ENCODE results near the gene ACTR3.
"Not testable (repeated sequence)": the region's sequence is repeated elsewhere in the genome, so short reads cannot be mapped to it uniquely, and the experiment has no call there.

The ACTR3 gene

DNA sequence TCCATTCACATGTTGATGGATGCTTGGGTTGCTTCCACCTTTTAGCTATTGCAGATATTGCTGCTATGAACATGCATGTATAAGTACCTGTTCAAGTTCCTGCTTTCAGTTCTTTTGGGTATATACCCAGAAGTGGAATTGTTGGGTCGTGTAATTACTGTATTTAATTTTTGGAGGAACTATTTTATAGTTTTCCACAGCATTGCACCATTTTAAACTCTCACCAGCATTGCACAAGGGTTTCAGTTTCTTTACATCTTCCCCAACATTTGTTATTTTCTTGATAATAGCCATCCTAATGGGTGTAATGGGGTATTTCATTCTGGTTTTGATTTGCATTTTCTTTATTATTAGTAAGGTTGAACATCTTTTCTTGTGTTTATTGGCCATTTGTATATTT, 16.0 kb downstream of the ACTR3 start:
- no peak for DNase-seq (ENCODE audit: low read depth in 2 of 2)

DNA sequence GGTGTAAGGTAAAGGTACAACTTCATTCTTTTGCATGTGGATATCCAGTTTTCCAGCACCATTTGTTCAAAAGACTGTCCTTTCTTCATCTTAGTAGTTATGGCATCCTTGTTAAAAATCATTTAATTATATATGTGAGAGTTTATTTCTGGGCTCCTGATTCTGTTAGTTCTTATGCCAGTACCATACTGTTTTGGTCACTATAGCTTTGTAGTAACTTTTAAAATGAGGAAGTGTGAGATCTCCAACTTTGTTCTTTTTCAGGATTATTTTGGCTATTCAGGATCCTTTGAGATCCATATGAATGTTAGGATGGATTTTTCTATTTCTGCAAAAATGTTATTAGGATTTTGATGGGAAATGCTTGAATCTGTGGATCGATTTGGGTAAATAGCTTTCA, 16.8 kb downstream of the ACTR3 start:
- no peak for DNase-seq (ENCODE audit: low read depth in 2 of 2)

DNA sequence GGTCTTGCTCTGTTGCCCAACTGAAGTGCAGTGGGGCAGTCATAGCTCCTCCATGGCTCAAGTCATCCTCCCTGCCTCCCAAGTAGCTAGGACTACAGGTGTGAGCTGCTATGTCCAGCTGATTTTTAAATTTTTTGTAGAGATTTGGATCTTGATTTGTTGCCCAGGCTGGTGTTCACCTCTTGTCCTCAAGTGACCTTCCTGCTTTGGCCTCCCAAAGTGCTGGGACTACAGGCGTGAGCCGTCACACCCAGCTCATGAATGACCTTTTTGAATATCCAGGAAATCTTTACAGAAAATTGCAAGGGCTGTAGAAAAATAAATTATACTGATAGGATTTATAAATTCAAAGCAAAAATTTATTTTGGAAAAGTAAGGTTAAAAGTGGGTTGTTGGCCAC, 17.4 kb downstream of the ACTR3 start:
- no peak for DNase-seq (ENCODE audit: low read depth in 2 of 2)

DNA sequence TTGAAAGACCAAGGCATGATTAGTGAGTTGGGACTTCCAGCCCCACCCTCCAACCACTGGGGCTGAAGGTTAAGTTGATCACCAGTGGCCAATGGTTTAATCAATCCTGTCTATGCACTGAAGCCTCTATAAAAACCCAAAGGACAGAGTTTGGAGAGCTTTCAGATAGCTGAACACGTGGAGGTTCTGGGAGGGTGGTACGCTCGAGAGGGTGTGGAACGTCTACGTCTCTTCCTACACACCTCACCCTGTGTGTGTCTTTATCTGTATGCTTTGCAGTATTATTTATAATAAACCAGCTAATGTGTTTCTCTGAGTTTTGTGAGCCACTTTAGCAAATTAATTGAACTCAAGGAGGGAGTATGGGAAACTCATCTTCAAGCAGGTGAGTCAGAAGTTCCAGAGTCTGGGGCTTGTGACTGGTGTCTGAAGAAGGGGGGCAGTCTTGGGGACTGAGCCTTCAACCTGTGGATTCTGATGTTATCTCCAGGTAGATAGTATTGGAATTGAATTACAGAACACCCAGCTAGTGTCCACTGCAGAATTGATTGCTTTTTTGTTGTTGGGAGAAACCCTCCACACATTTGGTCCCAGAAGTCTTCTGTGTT, 20.3 kb downstream of the ACTR3 start:
- DNase-seq (ENCODE audit: low read depth in 2 of 2): peak; percentile 42 to 51

DNA sequence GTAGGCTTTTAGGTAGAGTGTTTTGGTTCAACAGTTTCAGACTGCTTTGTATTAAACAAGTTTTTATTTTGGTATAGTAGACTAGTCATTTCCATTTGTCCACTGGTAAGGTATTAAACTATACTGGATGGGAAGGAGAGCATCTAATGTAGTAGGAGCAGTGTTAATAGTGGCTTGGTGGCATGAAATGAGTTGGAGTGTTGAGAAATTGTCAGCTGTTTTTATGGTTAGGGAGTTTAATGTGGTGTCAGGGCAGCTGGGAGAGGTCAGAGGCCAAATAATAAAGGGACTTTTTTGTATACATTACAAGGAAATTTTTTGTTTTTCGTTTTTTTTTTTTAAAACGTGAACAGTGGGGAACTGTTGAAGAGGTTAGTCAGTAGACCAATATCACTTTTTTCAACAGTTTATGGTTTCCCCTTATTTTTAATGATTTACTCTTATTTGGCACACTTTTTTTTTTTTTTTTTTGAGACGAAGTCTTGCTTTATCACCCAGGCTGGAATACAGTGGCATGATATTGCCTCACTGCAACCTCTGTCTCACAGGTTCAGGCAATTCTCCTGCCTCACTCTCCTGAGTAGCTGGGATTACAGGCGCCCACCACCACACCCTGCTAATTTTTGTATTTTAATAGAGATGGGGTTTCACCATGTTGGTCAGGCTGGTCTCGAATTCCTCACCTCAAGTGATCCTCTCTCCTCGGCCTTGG, 21.2 kb downstream of the ACTR3 start:
- no peak for DNase-seq (ENCODE audit: low read depth in 2 of 2)

DNA sequence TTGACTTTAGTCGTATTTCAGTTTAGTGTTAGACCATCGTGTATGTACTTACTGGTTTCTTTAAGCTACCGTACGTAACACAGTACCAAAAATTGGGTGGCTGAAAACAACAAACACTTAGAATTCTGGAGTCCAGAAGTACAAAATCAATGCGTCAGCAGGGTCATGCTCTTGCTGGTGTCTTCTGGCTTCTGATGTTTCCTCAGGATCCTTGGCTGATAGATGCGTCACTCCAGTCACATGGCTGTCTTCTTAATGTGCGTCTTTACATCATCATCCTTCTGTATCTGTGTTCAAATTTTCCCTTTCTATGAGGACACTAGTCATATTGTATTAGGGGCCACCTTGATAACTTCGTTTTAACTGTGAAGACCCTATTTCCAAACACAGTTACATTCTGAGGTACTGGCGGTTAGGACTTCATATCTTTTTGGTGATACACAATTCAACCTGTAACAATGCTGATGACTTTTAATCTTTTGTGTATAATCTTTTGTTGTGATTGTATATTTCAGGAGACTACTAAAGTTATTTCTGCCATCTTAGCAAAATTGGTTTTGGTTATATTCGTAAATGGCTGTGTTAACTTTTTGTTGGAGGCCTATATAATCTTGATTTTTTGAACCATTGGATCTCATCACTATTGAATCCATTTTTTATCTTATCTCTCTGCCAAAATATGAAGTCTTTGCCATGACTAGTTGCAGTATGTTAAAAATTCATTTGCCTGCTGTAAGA, 25.4 kb downstream of the ACTR3 start:
- DNase-seq (ENCODE audit: low read depth in 2 of 2): no peak

DNA sequence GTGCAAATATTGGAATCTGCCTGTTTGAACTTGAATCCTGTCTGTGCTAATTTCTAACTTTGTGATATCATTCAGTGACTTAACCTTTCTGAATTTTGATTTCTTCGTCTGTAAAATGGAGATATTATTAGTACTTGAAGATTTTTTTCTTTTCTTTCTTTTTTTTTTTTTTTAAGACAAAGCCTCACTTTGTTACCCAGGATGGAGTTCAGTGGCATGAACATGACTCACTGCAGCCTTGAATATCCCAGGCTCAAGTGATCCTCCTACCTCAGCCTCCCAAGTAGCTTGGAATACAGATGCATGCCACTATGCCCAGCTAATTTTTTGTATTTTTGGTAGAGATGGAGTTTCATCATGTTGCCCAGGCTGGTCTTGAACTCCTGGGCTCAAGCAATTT, 28.3 kb downstream of the ACTR3 start:
- DNase-seq (ENCODE audit: low read depth in 2 of 2): no peak

DNA sequence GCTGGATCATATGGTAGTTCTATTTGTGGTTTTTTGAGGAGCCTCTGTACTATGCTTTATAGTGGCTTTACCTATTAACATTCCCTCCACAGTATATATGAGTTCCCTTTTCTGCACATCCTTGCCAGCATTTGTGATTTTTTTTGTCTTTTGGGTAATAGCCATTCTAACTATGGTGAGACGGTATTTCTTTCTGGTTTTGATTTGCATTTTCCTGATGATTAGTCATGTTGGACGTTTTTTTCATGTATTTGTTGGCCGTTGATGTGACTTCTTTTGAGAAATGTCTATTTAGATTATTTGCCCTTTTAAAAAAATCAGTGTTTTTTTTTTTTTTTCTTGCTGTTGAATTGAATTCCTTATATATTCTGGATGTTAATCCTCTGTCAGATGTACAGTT, 31.1 kb downstream of the ACTR3 start:
- DNase-seq (ENCODE audit: low read depth in 2 of 2): no peak

DNA sequence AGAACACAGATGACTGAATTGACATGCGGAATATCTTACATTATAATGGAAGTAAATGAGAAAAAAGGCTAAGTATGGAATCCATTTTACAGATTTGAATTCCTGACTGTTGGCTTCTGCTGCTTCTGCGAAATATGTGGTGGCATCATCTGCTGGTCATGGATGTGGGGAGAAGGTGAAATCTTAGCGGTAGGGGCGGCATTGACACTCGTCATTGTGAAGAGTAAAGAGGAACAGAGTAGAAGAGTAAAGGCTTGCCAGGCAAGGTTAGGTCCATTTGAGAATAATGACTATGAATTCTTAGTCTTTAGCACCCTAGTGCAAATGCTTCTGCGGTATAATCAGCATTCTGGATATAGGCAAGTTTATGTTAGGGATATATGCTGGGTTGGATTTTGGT, 32.4 kb downstream of the ACTR3 start:
- DNase-seq (ENCODE audit: low read depth in 2 of 2): no peak

DNA sequence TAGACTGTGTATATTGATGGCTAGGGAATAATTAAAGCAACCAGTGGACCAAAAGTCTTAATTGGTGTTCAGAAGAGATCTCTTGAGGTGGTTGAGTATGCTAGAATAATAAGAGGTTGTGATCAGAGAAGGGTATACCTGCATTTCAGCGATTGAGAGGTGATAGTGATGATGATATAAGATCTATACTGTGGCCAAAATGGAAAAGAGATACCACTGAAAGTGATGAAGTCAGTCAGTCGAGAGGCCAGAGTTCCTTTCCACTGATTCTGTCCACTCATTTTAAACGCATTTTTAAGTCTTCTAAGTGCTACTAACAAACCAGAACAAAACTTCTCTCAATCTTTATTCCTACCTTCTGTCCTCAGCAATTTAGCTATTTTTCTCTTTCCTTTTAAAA, 32.9 kb downstream of the ACTR3 start:
- DNase-seq (ENCODE audit: low read depth in 2 of 2): no peak

DNA sequence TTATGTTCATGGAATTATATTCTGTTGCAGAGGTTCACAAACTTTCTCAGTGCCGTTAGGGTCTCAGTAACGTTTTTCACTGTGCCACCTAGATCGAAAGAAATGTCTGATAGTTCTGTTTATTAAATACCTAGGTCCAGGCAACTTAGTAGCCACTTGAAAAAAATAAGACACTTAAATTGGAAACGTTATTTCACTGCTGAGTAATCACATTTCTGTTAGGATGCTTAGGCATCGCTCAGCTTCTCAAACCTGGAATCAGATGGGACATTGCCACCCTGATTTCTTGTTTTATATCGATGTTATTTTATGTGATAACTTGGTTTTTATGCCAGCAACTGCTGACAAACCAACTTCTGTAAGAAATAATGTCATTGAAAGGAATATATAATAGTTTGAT, 36.0 kb downstream of the ACTR3 start:
- no peak for DNase-seq (ENCODE audit: low read depth in 2 of 2)

DNA sequence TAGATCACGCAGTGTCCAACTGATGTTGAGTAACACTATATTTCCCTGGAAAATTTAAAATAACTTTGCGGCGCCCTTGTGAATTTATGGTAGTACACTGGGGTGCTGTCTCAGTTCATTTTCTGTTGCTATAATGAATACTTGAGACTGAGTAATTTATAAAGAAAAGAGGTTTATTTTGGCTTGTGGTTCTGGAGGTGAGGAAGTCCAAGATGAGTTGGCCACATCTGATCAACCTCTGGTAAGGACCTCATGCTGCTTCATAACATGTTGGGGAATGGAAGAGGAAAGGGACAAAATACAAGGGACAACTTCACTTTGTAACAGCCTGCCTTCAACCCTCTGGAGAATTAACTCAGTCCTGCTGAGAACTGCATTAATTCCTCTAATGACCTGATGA, 36.4 kb downstream of the ACTR3 start:
- DNase-seq (ENCODE audit: low read depth in 2 of 2): no peak

DNA sequence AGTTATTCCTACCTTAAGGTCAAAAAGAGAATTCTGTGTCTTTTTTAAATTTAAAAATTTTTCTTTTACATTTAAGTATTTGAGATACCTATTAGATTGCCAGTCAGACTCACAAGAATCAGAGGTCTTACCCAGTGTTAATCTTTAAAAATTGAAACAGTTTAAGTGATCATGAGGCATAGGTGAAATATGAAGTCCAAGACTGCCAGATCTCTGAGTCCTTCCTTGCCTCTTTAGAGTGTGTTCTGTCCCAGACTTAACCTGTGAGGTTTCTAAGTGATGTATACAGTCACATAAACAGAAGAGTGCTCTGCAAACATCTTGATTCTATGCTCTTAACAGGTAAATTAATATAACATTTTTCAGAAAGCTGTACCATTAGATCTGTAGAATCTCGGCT, 40.6 kb downstream of the ACTR3 start:
- DNase-seq (ENCODE audit: low read depth in 2 of 2): no peak

DNA sequence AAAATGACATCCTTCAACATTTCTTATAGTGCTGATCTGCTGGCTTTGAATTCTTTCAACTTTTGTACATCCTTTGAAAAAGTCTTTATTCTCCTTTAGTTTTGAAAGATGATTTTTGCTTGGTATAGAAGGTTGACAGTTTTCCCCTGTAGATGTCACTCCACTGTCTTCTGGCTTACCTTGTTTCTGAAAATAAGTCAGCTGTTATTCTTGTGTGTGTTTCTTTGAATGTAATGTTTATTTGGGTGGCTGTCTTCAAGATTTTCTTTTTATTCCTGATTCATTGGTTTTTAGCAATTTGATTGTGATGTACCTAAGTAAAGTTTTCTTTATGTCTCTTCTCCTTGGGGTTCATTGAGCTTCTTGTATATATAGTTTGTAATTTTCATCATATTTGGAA, 47.6 kb downstream of the ACTR3 start:
- no peak for DNase-seq (ENCODE audit: low read depth in 2 of 2)

DNA sequence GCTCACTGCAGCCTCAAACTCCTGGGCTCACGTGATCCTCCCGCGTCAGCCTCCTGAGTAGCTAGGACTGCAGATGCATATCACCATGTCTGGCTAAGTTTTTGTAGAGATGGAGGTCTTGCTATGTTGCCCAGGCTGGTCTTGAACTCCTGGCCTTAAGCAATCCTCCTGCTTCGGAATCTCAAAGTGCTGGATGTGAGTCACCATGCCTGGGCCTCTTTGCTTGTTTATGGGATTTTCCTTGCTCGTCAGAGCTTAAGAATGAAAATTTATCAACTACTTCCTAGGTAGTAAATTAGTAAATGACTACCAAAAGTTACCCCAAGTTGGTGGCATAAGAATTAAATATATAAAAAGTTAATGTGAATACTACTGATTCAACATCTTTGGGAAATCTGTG, 51.0 kb downstream of the ACTR3 start:
- DNase-seq (ENCODE audit: low read depth in 2 of 2): no peak

DNA sequence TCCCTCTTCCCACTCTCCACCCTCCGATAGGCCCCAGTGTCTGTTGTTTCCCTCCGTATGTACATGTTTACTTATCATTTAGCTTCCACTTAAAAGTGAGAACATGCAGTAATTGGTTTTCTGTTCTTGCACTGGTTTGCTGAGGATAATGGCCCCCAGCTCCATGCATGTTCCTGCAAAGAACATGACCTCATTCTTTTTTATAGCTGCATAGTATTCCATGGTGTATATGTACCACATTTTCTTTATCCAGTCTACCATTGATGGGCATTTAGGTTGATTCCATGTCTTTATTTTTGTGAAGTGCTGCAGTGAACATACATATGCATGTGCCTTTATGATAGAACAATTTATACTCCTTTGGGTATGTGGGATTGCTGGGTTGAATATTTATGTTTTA, 55.9 kb downstream of the ACTR3 start:
- DNase-seq (ENCODE audit: low read depth in 2 of 2): not testable (repeated sequence)

DNA sequence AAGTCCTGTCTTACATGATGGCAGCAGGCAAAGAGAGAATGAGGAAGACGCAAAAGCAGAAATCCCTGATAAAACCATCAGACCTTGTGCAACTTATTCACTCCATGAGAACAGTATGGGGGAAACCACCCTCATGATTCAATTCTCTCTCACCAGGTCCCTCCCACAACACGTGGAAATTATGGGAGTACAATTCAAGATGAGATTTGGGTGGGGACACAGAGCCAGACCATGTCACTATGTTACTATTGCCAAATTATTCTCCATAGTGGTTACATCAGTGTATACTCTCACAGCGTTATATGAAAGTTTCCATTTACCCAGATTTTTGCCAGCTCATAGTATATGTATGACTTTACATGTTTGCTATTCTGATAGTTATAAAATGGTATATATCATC, 61.0 kb downstream of the ACTR3 start:
- not testable (repeated sequence) for DNase-seq (ENCODE audit: low read depth in 2 of 2)

DNA sequence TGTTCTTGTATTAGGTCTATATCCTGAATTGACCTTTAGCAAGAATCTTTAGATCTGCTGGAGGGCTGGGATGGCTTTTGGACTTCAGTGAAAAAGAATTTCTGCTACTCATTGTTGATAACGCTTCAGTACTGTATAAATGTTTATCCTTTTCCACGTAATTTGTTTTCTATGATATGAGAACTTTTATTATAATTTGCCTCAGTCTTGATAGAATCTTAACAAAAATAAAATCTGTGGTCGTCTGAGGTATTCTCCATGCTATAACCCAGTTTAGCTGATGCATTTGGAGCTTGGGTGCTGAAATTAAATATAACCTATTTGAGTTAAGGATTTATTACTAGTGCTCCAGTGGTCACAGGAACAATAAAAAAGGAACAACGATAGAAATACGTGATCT, 71.1 kb downstream of the ACTR3 start:
- no peak for DNase-seq (ENCODE audit: low read depth in 2 of 2)

DNA sequence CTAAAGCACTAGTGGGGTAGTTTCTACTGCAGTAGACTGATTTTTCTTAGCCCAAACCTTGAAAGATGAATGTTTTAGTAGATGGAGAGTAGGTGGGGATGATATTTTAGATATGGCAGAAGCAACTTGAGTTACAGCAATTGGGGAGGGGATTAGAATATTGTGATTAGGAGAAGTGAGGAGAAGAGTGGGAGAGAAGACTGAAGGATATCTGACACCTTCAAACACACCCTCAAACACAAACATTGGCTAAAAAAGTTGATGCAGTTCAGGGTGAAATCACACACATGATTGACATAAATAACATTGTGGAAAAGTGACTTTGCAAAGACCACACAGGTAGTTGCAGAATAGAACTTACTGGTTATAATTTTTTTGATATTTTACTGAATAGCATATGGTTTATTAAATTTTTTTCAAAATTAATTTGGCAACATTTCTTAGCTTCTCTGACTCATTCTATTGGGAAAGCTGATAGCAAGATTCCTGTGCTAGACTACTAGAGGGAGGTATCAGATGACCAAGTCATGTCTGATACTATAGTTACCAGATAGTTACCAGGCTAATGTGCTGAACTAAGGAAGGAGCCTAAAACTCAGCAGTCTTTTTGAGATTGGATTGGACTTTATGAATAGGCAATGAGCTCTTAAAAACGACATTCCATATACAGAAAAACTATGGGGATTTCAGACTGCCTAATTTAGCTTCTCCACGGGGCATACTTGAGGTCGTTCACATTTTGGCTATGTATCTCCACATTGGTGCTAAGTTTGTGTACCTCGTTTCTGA, 73.0 kb downstream of the ACTR3 start:
- DNase-seq (ENCODE audit: low read depth in 2 of 2): no peak

DNA sequence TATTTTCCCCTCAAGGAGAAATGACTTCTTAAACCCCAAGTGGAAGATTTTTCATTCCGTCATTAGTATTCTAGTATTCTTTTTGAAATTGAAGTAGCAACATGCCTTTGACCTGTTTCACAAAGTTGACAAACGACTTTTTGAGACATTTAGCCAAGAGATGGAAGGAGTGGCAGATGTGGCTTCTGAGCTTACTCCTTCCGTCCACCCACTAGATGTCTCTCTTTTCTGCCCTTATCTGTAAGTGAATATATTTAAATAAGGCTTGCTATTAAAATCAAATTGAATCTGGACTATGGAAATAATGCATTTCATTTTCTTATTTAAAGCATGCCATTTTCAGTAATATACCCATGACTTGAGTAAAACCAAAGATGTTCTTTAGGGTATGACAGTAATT, 74.1 kb downstream of the ACTR3 start:
- no peak for DNase-seq (ENCODE audit: low read depth in 2 of 2)

DNA sequence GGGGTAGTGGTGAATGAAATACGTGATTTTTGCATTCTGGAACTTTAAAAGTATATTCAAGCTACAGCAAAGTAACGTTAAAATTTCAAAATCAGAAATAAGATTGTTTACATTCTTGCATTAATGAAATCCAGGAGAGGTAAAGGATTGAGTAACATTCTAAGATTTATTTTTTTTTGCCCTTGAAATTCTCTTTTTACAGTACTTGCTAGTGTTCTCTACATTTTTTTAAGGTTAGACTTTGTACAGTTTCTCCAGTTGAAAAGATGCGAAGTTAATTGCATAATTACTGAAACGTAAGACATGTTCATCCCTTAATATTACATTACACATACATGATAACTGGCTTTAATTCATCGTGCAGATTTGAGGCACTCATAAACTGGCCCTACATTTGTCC, 74.5 kb downstream of the ACTR3 start:
- no peak for DNase-seq (ENCODE audit: low read depth in 2 of 2)

DNA sequence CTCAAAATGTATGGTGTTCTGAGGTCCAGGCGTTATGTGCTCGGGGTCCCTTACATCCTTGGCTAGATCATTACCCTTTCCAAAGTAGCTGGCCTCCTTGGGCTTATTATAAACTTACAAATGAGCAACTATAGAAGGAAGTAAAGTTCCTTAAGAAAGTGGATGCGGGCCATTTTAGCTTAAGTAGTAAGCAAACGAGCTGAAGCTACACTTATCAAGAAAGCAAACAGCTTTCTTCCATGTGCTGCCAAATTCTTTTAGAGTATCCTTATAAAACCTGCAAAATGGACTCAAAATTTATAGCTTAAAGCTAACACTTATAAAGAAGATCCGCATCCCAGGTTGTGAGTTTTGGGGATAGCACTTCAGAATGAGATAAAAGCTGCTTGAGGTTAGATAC, 75.3 kb downstream of the ACTR3 start:
- no peak for DNase-seq (ENCODE audit: low read depth in 2 of 2)

DNA sequence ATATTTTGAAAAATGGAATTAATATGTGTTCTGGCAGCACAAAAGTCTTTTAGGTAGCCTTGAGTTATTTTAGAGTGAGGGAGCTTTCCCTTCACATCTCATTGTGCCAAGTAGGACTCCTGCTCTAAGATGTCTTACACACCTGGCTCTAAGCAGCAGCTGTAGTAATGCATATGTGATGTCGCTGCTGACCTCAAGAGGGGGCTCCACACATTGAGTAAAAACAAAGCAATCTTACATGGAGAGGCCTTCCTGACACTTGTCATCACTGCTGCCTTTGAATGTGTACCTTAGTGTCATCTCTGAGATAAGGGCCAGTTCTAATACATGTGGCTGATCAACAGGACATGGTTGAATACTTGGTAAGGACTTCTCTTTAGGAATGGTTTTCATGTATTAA, 75.8 kb downstream of the ACTR3 start:
- no peak for DNase-seq (ENCODE audit: low read depth in 2 of 2)

Measured in stimulated activated CD8-positive, alpha-beta memory T cell treated with anti-CD3 and anti-CD28 coated beads, Interleukin-2, amount 100 ng/mL, for 1 hour (primary cell).